SHP77 (cell line): ENCODE data around the gene WRAP73.

Experiments
- DNase-seq, 2 experiments: peaks; one replicate each; lab custom pipeline; 2025; lab: John Stamatoyannopoulos, UW

WRAP73 gene

DNA sequence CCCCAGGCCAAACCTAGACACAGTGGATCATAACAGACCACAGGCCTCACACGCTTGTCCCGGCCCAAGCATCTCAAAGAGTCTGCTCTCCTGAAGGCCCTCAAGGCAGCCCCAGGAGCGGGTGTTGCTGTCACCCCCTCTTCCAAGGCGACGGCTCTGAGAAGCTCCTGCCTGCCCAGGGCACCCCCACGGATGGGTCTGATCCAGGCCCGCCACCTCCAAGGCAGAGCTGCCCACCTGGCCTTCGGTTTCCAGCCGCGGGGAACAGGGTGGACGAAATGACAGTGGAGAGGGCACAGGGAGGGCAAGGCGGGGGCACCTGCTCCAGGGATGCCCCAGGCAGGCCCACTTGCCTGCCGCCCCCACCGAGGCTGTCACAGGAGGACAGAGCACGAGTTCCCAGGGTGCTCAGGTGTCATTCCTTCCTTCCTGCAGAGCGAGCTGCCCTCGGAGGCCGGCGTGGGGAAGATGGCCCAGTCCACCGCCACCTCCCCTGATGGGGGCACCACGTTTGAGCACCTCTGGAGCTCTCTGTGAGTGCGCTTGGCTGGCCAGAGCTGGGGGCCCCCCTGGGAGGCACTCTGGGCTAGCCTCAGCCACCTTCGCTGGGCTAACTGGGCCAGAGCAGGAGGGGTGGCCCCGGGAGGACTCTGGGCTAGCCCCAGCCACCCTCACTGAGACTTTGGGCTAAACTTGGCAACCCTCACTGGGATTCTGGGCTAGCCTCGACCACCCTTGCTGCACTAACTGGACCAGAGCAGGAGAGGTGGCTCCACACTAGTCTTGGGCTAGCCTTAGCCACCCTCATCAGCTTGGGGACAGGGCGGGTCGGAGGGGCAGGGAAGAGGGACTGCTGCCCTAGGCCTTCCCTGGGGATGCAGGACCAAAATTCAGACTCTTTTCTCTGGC, 32.2 kb upstream of the WRAP73 start:
- DNase-seq, result no peak

DNA sequence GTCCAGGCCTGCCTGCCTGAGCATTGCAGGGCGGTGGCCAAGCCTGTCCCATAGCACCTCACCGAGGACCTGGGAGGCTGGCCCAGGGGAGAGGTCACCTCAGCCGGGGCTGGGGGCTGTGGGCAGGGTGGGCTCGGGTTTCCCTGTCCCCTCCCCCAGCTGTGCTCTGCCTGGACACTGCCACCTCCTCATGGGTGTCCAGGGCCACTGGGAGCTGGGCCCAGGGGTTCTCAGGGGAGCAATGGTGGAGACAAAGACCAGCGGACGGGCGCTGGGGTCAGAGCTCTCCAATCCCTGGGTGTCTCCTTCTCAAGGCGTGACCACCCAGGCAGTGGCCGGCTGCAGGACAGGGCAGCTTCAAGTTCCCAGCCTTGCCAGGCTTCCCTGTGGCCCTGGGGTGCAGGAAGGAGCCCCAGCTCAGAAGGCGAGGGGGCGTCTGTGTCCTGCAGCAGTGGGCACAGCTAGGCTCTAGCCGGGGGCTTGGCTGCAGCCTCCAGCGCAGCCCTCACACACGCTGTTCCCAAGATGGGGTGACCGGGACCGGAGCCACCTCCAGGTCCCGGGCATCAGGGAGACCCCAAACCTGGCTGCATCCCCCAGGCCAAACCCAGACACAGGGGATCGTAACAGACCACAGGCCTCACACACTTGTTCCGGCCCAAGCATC, 31.5 kb upstream of the WRAP73 start:
- DNase-seq, result no peak

DNA sequence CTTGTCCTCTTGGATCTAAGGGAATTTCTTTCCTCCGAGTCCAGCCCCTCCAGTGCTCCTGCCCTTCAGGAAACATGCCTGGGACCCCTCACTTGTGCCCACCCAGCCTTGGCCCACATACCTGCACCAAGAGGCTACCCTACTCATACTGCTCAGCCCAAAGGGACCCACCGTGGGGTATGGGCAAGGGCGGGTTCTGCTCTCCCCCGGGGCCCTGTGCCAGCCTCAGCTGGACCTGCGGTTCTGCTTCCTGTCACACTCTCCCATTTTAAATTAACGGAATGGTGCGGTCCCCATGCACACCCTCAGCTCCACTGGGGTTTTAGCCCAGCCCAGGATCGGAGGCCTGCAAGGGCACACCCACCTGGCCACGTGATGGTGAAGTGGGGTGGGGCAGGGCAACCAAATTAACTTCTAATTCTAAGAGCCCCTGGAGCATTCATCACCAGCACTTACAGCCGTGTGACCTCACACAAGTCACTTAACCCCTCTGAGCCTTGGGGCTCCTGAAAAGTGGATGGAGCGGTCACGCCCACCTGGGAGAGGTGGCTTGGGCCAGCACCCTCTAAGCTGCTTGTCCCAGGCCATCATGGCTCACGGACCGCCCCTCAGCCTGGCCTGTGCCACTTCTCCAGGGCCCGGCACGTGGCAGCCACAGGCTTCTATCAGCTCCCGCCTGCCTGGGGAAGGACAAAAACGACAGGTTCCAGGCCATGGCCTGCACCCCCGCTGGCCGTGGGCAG, 30.8 kb upstream of the WRAP73 start:
- no peak for DNase-seq

DNA sequence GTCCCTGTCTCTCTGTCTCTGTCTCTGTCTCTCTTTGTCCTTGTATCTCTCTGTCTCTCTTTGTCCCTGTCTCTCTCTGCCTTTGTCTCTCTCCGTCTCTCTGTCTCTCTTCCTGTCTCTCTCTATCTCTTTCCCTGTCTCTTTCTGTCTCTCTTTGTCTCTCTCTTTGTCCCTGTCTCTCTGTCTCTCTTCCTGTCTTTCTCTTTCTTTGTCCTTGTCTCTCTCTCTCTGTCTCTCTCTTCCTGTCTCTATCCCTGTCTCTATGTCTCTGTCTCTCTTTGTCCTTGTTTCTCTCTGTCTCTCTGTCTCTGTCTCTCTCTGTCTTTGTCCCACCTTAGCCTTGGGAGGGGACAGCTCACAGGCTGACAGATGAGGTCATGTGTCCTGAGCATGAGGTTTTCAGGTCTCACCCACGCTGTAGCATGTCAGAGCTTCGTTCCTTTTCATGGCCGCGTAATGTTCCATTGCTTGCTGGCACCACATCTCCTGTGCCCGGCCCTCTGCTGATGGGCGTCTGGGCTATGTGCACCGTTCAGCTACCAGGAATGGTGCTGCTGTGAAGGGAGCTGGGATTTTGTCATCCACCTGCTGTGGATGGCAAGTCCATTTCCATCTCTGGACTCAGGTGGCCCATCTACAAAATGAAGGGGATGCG, 30.0 kb upstream of the WRAP73 start:
- DNase-seq, result no peak

DNA sequence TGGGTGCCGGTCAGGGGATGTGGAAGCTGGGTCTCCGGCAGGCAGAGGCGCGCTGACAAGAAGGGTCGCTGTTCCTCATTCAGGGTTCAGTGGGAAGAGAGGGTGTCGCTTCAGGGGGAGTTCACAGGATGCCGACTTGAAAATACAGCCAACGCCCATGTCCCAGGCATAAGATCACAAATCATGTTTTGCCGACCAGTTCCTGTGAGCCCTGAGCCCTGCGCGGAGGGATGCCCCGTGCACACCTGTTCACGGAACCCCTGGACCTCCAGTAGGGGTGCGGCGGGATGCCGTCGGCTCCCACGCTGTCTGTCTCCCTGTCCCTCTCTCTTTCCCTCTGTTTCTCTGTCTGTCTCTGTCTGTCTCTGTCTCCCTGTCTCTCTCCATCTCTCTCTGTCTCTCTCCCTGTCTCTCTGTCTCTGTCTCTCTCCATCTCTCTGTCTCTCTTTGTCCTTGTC, 29.2 kb upstream of the WRAP73 start:
- DNase-seq, result no peak

DNA sequence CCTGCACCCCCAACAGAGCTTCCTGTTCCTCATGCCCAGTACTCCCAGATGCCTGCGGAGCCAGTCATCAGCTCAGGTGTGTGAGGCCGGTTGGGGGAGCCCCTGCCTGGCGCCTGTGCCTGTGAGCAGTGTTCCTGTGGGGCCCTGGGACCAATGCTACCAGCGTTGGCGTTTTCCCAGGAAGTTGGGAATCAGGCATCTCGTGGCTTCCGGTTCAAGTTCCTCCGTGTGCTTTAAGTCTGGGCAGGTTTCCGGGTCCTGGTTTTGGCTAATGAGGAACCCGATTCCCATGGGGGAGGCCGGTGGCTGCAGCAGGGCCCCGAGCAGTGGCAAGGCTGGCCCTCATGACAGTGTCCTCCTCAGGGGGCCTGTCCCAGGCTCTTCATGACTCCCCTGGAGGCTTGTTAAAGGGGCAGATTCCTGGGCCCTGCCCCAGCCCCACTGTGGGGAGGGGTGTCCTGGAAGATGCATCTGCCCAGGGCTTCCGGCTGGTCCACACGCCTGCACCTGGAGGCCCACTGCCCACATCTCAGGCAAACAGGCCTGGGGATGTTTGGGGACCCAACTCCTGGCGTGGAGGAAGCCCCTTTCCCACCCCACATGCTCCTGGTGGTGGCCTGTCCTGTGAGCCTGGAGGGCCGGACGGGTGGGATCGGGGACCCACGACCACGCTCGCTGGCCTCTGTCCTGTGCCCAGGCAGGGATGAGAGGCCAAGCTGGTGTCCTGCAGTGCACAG, 28.6 kb upstream of the WRAP73 start:
- no peak for DNase-seq

DNA sequence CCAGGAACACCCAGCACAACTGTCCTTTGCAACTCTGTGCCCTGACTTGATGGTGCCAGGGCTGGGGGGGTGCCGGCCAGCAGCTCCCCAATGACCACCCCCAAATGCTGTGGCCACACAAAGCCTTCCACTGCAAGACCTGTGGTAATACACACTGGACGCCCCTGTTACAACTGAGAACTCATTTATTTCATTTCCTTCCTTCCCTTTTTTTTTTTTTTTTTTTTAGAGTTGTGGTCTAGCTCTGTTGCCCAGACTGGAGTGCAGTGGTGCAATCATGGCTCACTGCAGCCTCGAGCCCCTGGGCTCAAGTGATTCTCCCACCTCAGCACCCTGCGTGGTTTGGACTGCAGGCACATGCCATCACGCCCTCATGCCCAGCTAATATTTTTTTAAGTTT, 27.6 kb upstream of the WRAP73 start:
- no peak for DNase-seq

DNA sequence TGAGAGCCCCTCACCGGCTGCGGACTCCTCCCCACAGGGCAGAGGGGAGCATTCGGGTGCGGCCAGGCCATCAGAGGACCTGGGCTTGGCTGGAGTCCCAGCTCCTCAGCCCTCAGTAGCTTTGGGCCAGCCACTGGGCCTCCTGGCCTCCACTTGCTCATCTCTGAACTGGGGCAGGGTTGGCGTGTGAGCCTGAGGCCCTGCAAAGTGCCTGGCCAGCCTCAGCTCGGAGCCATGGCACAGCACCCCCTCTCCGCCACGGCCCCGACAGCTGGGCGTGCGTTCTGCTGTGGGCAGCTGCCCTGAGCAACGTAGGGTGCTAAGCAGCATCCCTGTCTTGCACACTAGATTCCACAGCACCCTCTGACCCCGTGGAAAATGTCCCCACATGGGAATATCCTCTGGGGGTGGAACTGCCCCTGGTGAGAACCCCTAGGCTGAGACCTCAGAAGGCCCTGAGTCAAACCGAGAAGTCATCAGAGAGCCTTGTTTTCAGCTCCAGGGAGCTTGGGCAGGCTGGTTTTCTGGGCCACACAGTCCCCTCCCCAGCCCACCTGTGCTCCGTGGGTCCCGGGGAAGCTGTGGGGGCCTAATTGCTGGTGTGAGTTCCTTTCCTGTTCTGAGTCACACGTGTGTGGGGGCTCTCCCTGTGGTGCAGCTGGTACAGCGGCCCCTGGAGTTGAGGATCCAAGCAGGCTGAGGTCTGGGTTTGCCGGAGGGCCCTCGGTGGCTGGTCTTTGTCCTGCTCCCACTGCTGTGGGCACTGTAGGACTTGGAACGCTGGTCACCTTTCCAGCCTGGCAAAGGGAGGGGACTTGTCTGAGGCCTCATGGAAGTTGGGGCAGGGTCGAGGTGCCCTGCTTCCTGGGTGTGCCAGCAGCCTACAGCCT, 26.9 kb upstream of the WRAP73 start:
- DNase-seq, result no peak

DNA sequence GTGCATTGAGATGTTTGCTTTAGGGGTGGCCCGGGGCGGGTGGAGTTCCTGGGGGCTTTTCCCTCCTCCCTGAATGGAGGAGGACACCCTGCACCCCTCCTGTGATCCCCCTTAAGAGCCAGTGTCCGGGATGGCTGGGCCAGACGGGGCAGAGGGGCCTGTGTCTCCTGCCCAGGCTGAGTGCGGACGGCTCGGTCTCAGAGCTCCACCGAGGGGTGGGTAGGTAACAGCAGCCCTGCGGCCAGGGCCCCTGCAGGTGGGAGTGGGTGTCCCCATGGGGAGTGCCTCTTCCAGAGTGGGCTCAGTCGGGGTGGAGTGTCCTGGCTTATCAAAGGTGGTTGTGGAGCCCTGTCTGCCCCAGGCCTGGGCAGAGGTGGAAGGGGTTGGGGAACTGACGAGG, 25.5 kb upstream of the WRAP73 start:
- DNase-seq, result no peak

DNA sequence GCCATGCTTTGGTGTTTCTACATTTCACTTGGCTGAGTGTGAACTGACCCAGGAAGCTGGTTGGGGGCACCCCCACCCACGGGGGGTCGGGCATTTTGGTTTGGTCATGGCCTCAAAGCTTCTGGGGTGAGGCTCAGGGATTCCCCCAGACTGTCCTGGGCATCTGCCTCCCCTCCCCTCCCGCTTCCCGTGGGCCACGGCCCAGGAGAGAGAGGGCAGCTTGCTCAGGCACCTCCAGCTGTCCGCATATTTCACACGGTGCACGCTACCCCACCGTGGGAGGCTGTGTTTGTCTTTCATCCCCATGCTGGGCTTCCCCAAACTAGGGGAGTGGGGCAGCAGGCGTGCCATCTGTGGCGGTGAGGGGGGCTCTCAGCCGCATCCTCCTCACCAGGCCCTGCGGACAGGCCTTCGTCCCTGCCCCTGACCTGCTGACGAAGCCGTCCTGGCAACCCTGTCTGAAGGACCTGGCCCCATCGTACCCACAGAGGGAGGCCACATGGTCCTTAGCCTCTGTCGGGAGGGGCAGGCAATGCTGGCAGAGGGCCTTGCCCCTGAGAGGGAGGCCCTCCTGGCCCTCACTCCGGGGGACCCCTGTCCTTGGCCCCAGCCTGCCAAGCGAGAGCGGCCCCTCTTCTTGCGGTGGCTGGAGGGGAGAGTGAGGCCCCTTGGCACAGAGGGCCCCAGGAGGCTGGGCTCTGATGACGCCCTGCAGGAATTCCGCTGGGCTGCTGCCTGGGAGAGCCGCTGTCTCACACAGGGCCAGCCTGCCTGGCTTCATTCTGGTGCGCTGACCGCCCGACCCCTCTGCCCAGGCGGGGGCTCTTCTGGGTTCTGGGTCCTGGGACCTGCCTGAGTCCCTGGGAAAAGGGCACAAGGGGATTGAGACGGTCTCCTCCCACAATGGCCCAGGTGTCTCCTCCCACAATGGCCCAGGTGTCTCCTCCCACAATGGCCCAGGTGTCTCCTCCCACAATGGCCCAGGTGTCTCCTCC, 24.5 kb upstream of the WRAP73 start:
- no peak for DNase-seq

DNA sequence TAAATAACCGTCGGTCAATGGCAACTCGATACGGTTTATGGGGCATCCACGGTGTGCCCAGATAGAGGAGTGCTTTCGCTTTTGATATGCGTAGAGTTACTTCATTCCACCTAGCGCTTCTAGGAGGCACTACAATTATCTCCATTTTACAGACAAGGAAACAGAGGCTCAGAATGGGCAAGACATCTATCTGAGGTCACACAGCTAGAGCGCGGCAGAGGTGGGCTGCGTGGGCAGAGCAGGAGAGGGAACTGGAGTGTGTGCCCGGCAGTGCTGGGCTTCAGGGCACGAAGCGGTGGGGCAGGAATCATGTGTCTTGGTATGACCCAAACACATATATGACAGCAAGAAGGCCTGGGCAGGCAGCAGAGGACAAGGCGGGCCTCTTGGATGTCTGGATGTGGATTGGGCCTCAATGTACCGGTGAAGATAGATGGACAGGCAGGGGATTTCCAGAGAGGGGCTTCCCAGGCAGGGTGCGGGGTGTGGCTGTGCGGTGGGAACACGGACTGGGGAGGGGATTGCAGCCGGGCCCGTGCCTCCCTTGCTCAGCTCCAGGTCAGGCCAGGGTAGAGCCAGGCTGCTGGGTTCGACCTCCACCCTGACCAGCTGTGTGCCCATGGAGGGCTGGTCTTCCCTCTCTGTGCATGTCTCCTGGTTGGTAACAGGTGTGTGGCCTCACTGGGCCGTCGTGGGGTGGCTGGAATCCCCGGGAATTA, 23.6 kb upstream of the WRAP73 start:
- DNase-seq, result no peak

DNA sequence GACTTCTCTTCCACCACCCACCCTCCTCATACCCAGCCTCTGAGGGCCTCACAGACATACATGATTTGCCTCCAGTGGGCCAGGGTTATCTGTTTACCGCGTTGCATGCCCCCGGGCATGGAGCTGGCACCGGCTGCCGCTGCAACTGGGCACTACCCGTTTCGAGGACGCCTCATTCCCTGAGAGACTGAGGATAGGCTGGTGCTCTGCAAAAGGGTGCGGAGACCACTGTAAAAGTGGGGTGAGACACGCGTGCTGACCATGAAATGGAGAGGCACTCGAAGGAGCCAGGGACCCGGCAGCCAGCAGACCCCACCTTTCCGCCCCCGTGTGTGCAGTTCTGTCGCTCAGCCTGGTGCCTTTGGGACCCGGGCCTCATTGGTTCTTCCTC, 23.1 kb upstream of the WRAP73 start:
- DNase-seq, result no peak

DNA sequence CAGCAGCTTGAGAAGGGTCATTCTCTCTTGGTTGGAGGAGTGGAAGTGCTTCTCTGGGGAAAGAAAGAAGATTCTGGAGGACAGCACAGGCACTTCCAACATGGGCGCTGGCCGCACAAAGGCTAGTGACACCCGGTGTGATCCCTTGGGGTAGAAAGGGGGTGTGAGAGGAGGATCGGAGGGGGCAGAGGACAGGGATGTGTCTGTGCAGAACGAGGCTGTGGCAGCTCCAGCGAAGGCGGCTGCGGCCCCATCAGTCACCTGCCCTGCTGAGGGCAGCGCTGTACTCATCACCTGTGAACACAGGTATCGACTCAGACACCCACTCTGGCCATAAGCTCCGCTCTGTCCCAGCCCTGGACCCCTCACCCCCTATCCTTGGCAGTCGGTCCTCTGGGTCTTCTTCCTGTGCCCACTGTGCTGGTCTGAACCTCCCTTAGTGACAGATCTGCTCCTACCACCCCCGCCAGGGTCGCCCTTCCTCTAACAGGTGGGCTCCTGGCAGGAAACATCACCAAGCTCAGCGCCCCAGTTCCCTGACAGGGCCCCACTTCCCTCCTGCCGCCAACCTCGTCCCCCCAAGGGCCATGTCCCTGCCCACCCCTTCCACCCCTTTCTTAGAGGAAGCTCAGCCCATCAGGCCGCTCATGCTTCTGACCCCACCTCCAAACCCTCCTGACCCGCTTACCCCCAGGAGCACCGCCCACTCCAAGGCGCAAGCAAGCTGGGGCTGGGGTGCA, 22.5 kb upstream of the WRAP73 start:
- DNase-seq, result no peak

DNA sequence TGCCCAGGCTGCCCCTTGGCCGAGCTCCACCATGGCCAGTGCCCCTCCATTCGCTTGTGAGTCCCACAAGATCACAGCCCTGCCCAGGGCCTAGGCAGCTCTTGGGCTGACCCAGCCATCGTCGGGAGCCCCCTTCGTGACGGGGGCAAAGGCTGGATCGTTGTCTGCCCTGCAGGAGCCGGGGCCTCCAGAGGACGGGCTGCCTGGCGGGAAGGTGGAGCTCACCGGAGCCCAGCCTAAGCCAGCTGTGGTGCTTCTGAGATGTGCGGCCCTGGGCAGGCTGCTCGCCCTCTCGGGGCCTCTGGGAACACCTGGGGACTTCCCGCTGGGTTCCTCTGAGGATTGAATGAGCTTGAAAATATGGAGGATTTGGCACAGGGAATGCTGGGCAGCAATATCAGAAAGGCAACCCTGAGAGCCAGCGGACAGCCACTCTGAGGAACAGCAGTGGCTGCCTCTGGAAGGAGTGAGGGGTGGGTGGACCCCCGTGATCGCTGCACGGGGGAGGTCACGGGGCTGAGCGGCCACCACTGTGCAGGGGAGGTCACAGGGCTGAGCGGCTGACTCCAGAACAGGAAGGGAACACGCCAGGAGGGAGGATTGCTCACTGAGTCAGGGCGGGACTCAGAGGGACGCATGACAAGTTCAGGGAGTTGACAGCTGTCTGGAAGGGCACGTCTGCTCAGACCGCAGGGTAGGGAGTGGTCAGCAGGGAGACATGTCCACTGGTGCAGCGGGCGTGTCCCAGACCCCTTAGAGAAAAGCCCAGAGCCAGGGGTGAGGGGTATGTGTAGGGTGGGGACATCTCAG, 21.7 kb upstream of the WRAP73 start:
- no peak for DNase-seq

DNA sequence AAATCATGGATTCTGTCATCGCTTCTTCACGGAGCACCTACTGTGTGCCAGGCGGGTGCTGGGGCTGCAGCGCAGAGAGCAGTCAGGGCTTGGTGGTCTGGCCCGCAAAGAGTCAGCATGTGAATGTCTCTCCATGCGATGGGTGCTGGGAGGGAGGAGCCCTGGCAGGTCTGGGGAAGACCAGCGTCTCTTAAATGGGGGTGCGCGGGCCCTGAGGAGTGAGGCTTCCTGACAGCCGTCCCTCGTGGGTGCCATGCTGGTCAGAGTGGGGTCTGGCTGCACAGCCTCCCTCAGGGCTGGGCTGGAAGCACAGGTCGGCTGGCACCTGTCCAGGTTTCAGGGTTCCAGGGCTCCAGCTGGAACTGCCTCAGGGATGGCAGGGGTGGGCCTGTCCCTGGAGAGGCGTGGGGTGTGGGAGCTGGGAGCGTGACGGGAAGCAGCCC, 20.9 kb upstream of the WRAP73 start:
- no peak for DNase-seq

DNA sequence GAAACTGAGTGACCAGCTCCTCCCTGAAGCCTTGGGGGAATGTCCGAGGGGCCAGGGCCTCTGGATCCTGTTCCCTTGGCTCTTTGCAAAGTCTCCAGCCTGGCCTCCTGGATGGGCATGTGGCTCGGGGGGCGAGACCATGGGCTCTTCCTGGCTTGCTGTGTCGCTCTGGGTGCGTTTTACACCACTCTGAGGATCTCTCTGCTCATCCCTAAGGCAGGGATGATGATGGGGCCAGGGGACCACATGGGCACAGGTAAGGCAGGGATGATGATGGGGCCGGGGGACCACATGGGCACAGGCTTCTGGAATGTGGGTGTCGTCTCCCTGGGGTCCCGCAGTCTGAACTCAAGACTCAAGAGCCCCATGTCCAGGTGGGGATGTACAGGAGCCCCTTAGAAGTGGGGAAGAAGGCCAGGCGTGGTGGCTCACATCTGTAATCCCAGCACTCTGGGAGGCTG, 20.1 kb upstream of the WRAP73 start:
- DNase-seq, result no peak

DNA sequence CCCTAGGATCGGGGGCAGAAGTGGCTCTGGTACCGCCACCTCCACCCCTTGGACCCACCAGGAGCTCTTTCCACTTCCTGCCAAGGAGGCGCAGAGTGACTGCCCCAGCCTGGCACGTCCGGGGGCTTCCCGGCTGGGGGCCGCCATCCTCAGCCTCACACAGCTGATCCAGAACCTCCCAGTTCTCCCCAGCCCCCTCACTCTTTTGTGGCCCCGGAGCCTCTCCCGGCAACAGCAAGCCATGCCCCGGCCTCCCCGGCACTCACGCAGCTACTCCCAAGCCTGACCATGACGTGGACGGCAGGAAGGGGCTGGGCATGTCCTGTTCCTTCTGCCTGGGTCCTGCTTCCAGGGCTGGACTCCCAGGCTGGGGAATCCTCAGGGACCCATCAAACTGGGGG, 19.5 kb upstream of the WRAP73 start:
- DNase-seq, result no peak
